ENCODE data around the gene ALDH18A1. TPM values are rescaled to one million over a fixed set of nuclear protein-coding genes. Genes with fewer than 3 reads are reported as not detected.
A peak's percentile ranks its signal among the peaks of the same experiment; 100 is the strongest.

Gene ALDH18A1
- total RNA-seq, 1 experiment from 2014 or later = 114 TPM

GRCh38 chr10:95646160-95646559 lies 10.4 kb downstream of the ALDH18A1 start:
- Mint-ChIP-seq H3K27me3 (ENCODE audit: low read depth) (no peaks in the 10 kb centered on the region), H3K4me3 (no peak overlapping the region), H3K9me3 (peaks cover 2 to 4% of the 10 kb centered on the region in 2 experiments; a peak in 2 of 5 replicates), H3K27ac (peak overlapping the region in 1 of 3 experiments; percentile 19; a peak in 1 of 7 replicates), H3K4me1 (peaks cover 9% of the 10 kb centered on the region in 2 experiments), H3K36me3 (ENCODE audit: insufficient read depth in 1 of 3, low read depth in 3 of 3) (peaks cover 21 to 67% (median 56%) of the 10 kb centered on the region in 3 experiments)
- WGBS (ENCODE audit: extremely low coverage, insufficient read length, low lambda C conversion rate) = no CpG with 5 or more reads among the region's 1 CpG
- no peak overlapping the region for H3K9ac ChIP-seq (ENCODE audit: extremely low read depth, insufficient read length, low read length)
- H3K9me3 ChIP-seq (ENCODE audit: control insufficient read depth, low read depth, low read length) = no peaks in the 10 kb centered on the region
- H3K4me1 ChIP-seq (ENCODE audit: insufficient read depth, low read length) = 0 out of 2 replicates have a peak, but pooled peaks cover 2% of the 10 kb centered on the region
- H3K79me2 ChIP-seq (ENCODE audit: insufficient read depth, low read length) = no peaks in the 10 kb centered on the region
- H3K4ac ChIP-seq (ENCODE audit: low read depth, low read length) = no peak overlapping the region
- no peak overlapping the region for H2AFZ ChIP-seq (ENCODE audit: low read length)
- H3K79me1 ChIP-seq (ENCODE audit: insufficient read depth, low read depth, low read length, poor library complexity, severe bottlenecking) = no peaks in the 10 kb centered on the region
- H4K20me1 ChIP-seq (ENCODE audit: control insufficient read depth, insufficient read depth, insufficient read length) = no peaks in the 10 kb centered on the region
- no peak overlapping the region for H4K91ac ChIP-seq (ENCODE audit: insufficient read length, low read depth, low read length)
- no peak overlapping the region for H2AK5ac ChIP-seq (ENCODE audit: insufficient read length, low read length)
- no peak overlapping the region for H4K5ac ChIP-seq (ENCODE audit: insufficient read length, low read depth, low read length)
- no peak overlapping the region for H2BK20ac ChIP-seq (ENCODE audit: low read depth, low read length, poor library complexity, severe bottlenecking)
- no peaks in the 10 kb centered on the region for H3K23me2 ChIP-seq (ENCODE audit: insufficient read length, low read depth, low read length, poor library complexity, severe bottlenecking)
- TF ChIP-seq CTCF (conservative IDR thresholded peaks at IDR 0.05) = no peak
- no peak overlapping the region for H3T11ph ChIP-seq (ENCODE audit: low read length)
- no peak overlapping the region for H2BK5ac ChIP-seq (ENCODE audit: insufficient read length, low read length)
- no peak overlapping the region for H2BK12ac ChIP-seq (ENCODE audit: insufficient read length, low read depth, low read length)
- H3K56ac ChIP-seq (ENCODE audit: insufficient read length, low read depth, low read length) = no peak overlapping the region
- H2BK120ac ChIP-seq (ENCODE audit: low read depth, low read length, poor library complexity, severe bottlenecking) = no peak overlapping the region
- H2BK15ac ChIP-seq (ENCODE audit: low read depth, low read length) = no peak overlapping the region
- no peak overlapping the region for H3K4me2 ChIP-seq (ENCODE audit: insufficient read depth, insufficient read length, low read length)
- no peak overlapping the region for H3K18ac ChIP-seq (ENCODE audit: insufficient read length, low read depth, low read length)
- no peak for DNase-seq
- H3K14ac ChIP-seq (ENCODE audit: insufficient read depth, low read length) = no peak overlapping the region
- H3K27ac ChIP-seq (ENCODE audit: insufficient read length, low read depth, low read length) = no peak overlapping the region
- no peaks in the 10 kb centered on the region for H3K27me3 ChIP-seq (ENCODE audit: insufficient read depth, low read length)
- no peak overlapping the region for H3K23ac ChIP-seq (ENCODE audit: insufficient read length, low read depth, low read length)
- no peak overlapping the region for H4K8ac ChIP-seq (replicated peaks; ENCODE audit: insufficient read length, low read depth, low read length)

Measured in H9 (cell line).